Esophagus squamous epithelium (tissue), 5 donors: Measurements from ENCODE around the gene ZNF496. TPM values are rescaled to one million over a fixed set of nuclear protein-coding genes. Genes with fewer than 3 reads are reported as not detected.

Experiments used
- DNase-seq: peaks from one replicate; lab custom pipeline; 2025; lab: John Stamatoyannopoulos, UW
- H3K27ac ChIP-seq, 4 donors: fragments of 200-600 bp; sonication (generic); one replicate each; pipeline ENCODE4 v1.5.1; 2016 to 2019; ENCODE audit warnings: mild to moderate bottlenecking in 1 of 4
- H3K27me3 ChIP-seq, 4 donors: fragments of 200-600 bp; sonication (generic); 1 replicate in 3 of 4; 2 replicates in 1 of 4; pipeline versions ENCODE4 v1.5.1 to v1.6.0; 2017 to 2021; ENCODE audit warnings: antibody characterized with exemption in 1 of 4
- H3K36me3 ChIP-seq, 3 donors: fragments of 200-600 bp; sonication (generic); one replicate each; pipeline ENCODE4 v1.5.1; 2016 to 2019
- H3K4me1 ChIP-seq, 3 donors: fragments of 200-600 bp; sonication (generic); one replicate each; pipeline ENCODE4 v1.5.1; 2017 to 2019
- H3K4me3 ChIP-seq, 4 donors: fragments of 200-600 bp; sonication (generic); 1 replicate in 3 of 4; 2 replicates in 1 of 4; pipeline ENCODE4 v1.5.1; 2016 to 2019; ENCODE audit warnings: mild to moderate bottlenecking in 2 of 4, moderate library complexity in 1 of 4
- H3K9me3 ChIP-seq, 3 donors: fragments of 200-600 bp; sonication (generic); one replicate each; pipeline ENCODE4 v1.5.1; 2016 to 2019
- CTCF ChIP-seq, 6 experiments: fragments of 450-650 bp in 4 of 6; fragments of 200-600 bp in 2 of 6; sonication (generic) in 2 of 6; IDR thresholded peaks; one replicate each; pipeline ENCODE4 v1.5.1; 2016 to 2019; ENCODE audit warnings: antibody characterized with exemption in 6 of 6, mild to moderate bottlenecking in 4 of 6, moderate library complexity in 4 of 6
- POLR2A ChIP-seq, 4 donors: fragments of 450-650 bp; IDR thresholded peaks; one replicate each; pipeline ENCODE4 v1.6.1; 2017; ENCODE audit warnings: antibody characterized with exemption in 4 of 4, mild to moderate bottlenecking in 4 of 4, moderate library complexity in 3 of 4
- WGBS, 2 donors: methylation state at CpG; one replicate each; pipeline ENCODE4 v1.1.5; 2018; 5-methylcytosine and 5-hydroxymethylcytosine counted together
- intact Hi-C: fragments of 100-400 bp; cut with DNase I; formaldehyde crosslinking; loops from one replicate; pipeline ENCODE4 v1.15.0; 2022
- total RNA-seq, 4 donors: library from RNA; depleted of rRNA; stranded (reverse); fragments of >200 nt; gene quantifications; one replicate each; pipeline ENCODE4 v1.1.0, GENCODE V29; 2016
- donor health status: DM: yes; HTN: yes; CAD: no.

ZNF496 gene
- total RNA-seq, 4 donors from 2014 or later = 8.9 to 21.2 (median 9.5) TPM

GRCh38 chr1:247288341-247288740 is 43.3 kb downstream of the ZNF496 start:
- no peak overlapping the region for H3K27ac ChIP-seq
- H3K36me3 ChIP-seq = no peaks in the 10 kb centered on the region
- H3K4me3 ChIP-seq = no peak overlapping the region
- DNase-seq = no peak
- H3K9me3 ChIP-seq = peaks cover 0 to 9% (median 0%) of the 10 kb centered on the region in 3 donors
- H3K27me3 ChIP-seq = no peaks in the 10 kb centered on the region
- WGBS, 2 donors = 90% methylated on average over 4 of the region's 6 CpGs; no CpG with 5 or more reads in 1 of the 2 donors
- intact Hi-C loops = no loop called here
- H3K4me1 ChIP-seq = no peaks in the 10 kb centered on the region
- TF ChIP-seq POLR2A (IDR thresholded peaks at IDR 0.05) (no peak), CTCF (IDR thresholded peaks at IDR 0.05) (no peak)

- no peaks in the 10 kb centered on the region for H3K4me1 ChIP-seq
- 90 to 94% methylated on average over 14 of the region's 14 CpGs for WGBS, 2 donors
- DNase-seq = no peak
- TF ChIP-seq POLR2A (IDR thresholded peaks at IDR 0.05) (no peak), CTCF (IDR thresholded peaks at IDR 0.05) (no peak)
- no peaks in the 10 kb centered on the region for H3K36me3 ChIP-seq
- H3K9me3 ChIP-seq = peaks cover 0 to 9% (median 0%) of the 10 kb centered on the region in 3 donors
- H3K27ac ChIP-seq = no peak overlapping the region
- intact Hi-C loops = no loop called here
- no peaks in the 10 kb centered on the region for H3K27me3 ChIP-seq
- no peak overlapping the region for H3K4me3 ChIP-seq
These were observed 44.2 kb downstream of the ZNF496 start for GRCh38 chr1:247287460-247287859.

- no peaks in the 10 kb centered on the region for H3K4me1 ChIP-seq
- no peak overlapping the region for H3K4me3 ChIP-seq
- DNase-seq = no peak
- no peak overlapping the region for H3K27ac ChIP-seq
- no peaks in the 10 kb centered on the region for H3K27me3 ChIP-seq
- TF ChIP-seq POLR2A (IDR thresholded peaks at IDR 0.05) = no peak
- no peak for TF ChIP-seq CTCF (IDR thresholded peaks at IDR 0.05)
- intact Hi-C loops = no loop called here
- 96 to 100% methylated on average over 5 to 22 of the region's 23 CpGs for WGBS, 2 donors
- no peaks in the 10 kb centered on the region for H3K36me3 ChIP-seq
- H3K9me3 ChIP-seq = peaks cover 0 to 9% (median 0%) of the 10 kb centered on the region in 3 donors
These were observed 45.5 kb downstream of the ZNF496 start for GRCh38 chr1:247286134-247286670.

GRCh38 chr1:247281001-247281574 is 50.6 kb downstream of the ZNF496 start:
- no peaks in the 10 kb centered on the region for H3K36me3 ChIP-seq
- H3K27ac ChIP-seq = no peak overlapping the region
- 55 to 56% methylated on average over 5 of the region's 5 CpGs for WGBS, 2 donors
- H3K4me3 ChIP-seq = no peak overlapping the region
- DNase-seq = no peak
- H3K4me1 ChIP-seq = no peaks in the 10 kb centered on the region
- H3K27me3 ChIP-seq = no peaks in the 10 kb centered on the region
- TF ChIP-seq CTCF (IDR thresholded peaks at IDR 0.05) (no peak), POLR2A (IDR thresholded peaks at IDR 0.05) (no peak)
- H3K9me3 ChIP-seq = no peaks in the 10 kb centered on the region
- intact Hi-C loops = no loop called here

GRCh38 chr1:247277191-247277590 is 54.5 kb downstream of the ZNF496 start:
- no peaks in the 10 kb centered on the region for H3K36me3 ChIP-seq
- TF ChIP-seq POLR2A (IDR thresholded peaks at IDR 0.05) = no peak
- TF ChIP-seq CTCF (IDR thresholded peaks at IDR 0.05) = no peak
- no peak for DNase-seq
- H3K9me3 ChIP-seq = no peaks in the 10 kb centered on the region
- H3K4me1 ChIP-seq = no peaks in the 10 kb centered on the region
- H3K27me3 ChIP-seq = no peaks in the 10 kb centered on the region
- WGBS, 2 donors = 96 to 100% methylated on average over 2 of the region's 2 CpGs
- no peak overlapping the region for H3K27ac ChIP-seq
- H3K4me3 ChIP-seq = no peak overlapping the region
- intact Hi-C loops = no loop called here
